PFSK-1 (cell line): Measurements from ENCODE around the gene ALS2CL.

Experiments
- POLR2AphosphoS5 ChIP-seq: IDR thresholded peaks from 2 replicates; pipeline ENCODE4 v1.6.1; 2012; ENCODE audit warnings: low read depth, mild to moderate bottlenecking, control low read depth, low read length, moderate library complexity
- REST ChIP-seq, 2 experiments: IDR thresholded peaks; 2 replicates each; pipeline versions ENCODE4 v1.6.1 to v1.8.0; 2011 to 2012; ENCODE audit warnings: low read depth in 2 of 2, low read length in 2 of 2, control low read depth in 1 of 2, inconsistent platforms in 1 of 2, mild to moderate bottlenecking in 1 of 2, moderate library complexity in 1 of 2; ENCODE audit not compliant: insufficient read depth in 1 of 2
- SIN3A ChIP-seq: IDR thresholded peaks from 2 replicates; pipeline ENCODE4 v1.6.1; 2012; ENCODE audit warnings: mild to moderate bottlenecking, low read length, moderate library complexity, borderline replicate concordance; ENCODE audit not compliant: insufficient read depth
- TAF1 ChIP-seq: IDR thresholded peaks from 2 replicates; pipeline ENCODE4 v1.6.1; 2012; ENCODE audit warnings: low read length, control low read depth, borderline replicate concordance; ENCODE audit not compliant: insufficient read depth

- TF ChIP-seq SIN3A (no peak), POLR2AphosphoS5 (no peak), TAF1 (no peak), REST (IDR thresholded peaks at IDR 0.05; ENCODE audit: insufficient read depth in 1 of 2, low read depth in 2 of 2, low read length in 2 of 2) (peak in 1 of 2 experiments; percentile 78; a peak in 2 of 4 replicates)
Observed at GRCh38 chr3:46742992-46743585, 49.6 kb upstream of the ALS2CL start.
